GM19372 (cell line): Measurements from ENCODE around the gene TGIF2.
"Not testable (repeated sequence)": the region's sequence is repeated elsewhere in the genome, so short reads cannot be mapped to it uniquely, and the experiment has no call there.

Experiments used
- ATAC-seq: cut with Tn5 transposase; IDR thresholded peaks from one replicate; pipeline ENCODE4 v1.9.1; 2021; ENCODE audit warnings: mild to moderate bottlenecking, low read depth, moderate library complexity; ENCODE audit not compliant: unreplicated experiment

Gene TGIF2

GRCh38 chr20:36546111-36546736, 27.2 kb upstream of the TGIF2 start:
- no peak for ATAC-seq

GRCh38 chr20:36547186-36548005, 26.0 kb upstream of the TGIF2 start:
- no peak for ATAC-seq

GRCh38 chr20:36548006-36548315, 25.4 kb upstream of the TGIF2 start:
- no peak for ATAC-seq

GRCh38 chr20:36548704-36549627, 24.4 kb upstream of the TGIF2 start:
- ATAC-seq = no peak

GRCh38 chr20:36549628-36549941, 23.8 kb upstream of the TGIF2 start:
- ATAC-seq = no peak

- ATAC-seq = no peak
Observed at GRCh38 chr20:36549942-36550789, 23.2 kb upstream of the TGIF2 start.

- ATAC-seq = no peak
Observed at GRCh38 chr20:36550790-36551299, 22.6 kb upstream of the TGIF2 start.

GRCh38 chr20:36555248-36555647, 18.1 kb upstream of the TGIF2 start:
- no peak for ATAC-seq

- ATAC-seq = no peak
Observed at GRCh38 chr20:36562724-36563123, 10.7 kb upstream of the TGIF2 start.

GRCh38 chr20:36563374-36563773, 10.0 kb upstream of the TGIF2 start:
- ATAC-seq = no peak

GRCh38 chr20:36564078-36564725, 9.2 kb upstream of the TGIF2 start:
- ATAC-seq = not testable (repeated sequence)

GRCh38 chr20:36564726-36565121, 8.7 kb upstream of the TGIF2 start:
- ATAC-seq = not testable (repeated sequence)

- no peak for ATAC-seq
Observed at GRCh38 chr20:36565520-36565919, 7.9 kb upstream of the TGIF2 start.

- ATAC-seq = no peak
Observed at GRCh38 chr20:36569847-36570429, 3.5 kb upstream of the TGIF2 start.

GRCh38 chr20:36571564-36572504, 1.6 kb upstream of the TGIF2 start:
- no peak for ATAC-seq

- peak; percentile 16 for ATAC-seq
Observed at GRCh38 chr20:36572701-36573102, 695 bp upstream of the TGIF2 start.

- no peak for ATAC-seq
Observed at GRCh38 chr20:36573798-36574365, 485 bp downstream of the TGIF2 start.
